Measurements from ENCODE around the gene DUSP1. TPM values are rescaled to one million over a fixed set of nuclear protein-coding genes. Genes with fewer than 3 reads are reported as not detected.

Gene DUSP1
- total and polyA plus RNA-seq, 9 of the 15 experiments (the other 6 are each of a cell fraction or from before 2014, with no cell fraction given): 2.1 to 14.2 (median 8.5) TPM

DNA sequence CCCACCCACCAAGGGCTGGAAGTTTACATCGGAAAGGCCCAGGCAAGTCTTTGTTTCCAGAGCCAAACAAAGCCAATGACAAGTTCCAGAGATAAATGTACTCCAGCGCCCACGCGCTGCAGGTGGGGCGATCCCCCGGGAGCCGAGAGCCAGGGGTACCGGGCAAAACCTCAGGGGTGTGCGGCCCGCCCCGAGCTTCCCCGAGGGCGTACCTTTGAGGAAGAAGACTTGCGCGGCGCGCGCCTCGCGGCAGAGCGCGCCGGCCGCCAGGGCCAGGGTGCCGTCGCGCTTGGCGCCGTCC lies 671 bp downstream of the DUSP1 start (continued):
- TF ChIP-seq NRF1 (conservative IDR thresholded peaks at IDR 0.05 in 1 of 2, IDR thresholded peaks at IDR 0.05 in 1 of 2): peak; percentile 59 to 72; a peak in 2 of 4 replicates
- peak; percentile 64 for TF ChIP-seq EGR1 (conservative IDR thresholded peaks at IDR 0.05)
- no peak for TF ChIP-seq OTX1 (CRISPR knock-in tag; IDR thresholded peaks at IDR 0.05)
- TF ChIP-seq, protein P1, sequence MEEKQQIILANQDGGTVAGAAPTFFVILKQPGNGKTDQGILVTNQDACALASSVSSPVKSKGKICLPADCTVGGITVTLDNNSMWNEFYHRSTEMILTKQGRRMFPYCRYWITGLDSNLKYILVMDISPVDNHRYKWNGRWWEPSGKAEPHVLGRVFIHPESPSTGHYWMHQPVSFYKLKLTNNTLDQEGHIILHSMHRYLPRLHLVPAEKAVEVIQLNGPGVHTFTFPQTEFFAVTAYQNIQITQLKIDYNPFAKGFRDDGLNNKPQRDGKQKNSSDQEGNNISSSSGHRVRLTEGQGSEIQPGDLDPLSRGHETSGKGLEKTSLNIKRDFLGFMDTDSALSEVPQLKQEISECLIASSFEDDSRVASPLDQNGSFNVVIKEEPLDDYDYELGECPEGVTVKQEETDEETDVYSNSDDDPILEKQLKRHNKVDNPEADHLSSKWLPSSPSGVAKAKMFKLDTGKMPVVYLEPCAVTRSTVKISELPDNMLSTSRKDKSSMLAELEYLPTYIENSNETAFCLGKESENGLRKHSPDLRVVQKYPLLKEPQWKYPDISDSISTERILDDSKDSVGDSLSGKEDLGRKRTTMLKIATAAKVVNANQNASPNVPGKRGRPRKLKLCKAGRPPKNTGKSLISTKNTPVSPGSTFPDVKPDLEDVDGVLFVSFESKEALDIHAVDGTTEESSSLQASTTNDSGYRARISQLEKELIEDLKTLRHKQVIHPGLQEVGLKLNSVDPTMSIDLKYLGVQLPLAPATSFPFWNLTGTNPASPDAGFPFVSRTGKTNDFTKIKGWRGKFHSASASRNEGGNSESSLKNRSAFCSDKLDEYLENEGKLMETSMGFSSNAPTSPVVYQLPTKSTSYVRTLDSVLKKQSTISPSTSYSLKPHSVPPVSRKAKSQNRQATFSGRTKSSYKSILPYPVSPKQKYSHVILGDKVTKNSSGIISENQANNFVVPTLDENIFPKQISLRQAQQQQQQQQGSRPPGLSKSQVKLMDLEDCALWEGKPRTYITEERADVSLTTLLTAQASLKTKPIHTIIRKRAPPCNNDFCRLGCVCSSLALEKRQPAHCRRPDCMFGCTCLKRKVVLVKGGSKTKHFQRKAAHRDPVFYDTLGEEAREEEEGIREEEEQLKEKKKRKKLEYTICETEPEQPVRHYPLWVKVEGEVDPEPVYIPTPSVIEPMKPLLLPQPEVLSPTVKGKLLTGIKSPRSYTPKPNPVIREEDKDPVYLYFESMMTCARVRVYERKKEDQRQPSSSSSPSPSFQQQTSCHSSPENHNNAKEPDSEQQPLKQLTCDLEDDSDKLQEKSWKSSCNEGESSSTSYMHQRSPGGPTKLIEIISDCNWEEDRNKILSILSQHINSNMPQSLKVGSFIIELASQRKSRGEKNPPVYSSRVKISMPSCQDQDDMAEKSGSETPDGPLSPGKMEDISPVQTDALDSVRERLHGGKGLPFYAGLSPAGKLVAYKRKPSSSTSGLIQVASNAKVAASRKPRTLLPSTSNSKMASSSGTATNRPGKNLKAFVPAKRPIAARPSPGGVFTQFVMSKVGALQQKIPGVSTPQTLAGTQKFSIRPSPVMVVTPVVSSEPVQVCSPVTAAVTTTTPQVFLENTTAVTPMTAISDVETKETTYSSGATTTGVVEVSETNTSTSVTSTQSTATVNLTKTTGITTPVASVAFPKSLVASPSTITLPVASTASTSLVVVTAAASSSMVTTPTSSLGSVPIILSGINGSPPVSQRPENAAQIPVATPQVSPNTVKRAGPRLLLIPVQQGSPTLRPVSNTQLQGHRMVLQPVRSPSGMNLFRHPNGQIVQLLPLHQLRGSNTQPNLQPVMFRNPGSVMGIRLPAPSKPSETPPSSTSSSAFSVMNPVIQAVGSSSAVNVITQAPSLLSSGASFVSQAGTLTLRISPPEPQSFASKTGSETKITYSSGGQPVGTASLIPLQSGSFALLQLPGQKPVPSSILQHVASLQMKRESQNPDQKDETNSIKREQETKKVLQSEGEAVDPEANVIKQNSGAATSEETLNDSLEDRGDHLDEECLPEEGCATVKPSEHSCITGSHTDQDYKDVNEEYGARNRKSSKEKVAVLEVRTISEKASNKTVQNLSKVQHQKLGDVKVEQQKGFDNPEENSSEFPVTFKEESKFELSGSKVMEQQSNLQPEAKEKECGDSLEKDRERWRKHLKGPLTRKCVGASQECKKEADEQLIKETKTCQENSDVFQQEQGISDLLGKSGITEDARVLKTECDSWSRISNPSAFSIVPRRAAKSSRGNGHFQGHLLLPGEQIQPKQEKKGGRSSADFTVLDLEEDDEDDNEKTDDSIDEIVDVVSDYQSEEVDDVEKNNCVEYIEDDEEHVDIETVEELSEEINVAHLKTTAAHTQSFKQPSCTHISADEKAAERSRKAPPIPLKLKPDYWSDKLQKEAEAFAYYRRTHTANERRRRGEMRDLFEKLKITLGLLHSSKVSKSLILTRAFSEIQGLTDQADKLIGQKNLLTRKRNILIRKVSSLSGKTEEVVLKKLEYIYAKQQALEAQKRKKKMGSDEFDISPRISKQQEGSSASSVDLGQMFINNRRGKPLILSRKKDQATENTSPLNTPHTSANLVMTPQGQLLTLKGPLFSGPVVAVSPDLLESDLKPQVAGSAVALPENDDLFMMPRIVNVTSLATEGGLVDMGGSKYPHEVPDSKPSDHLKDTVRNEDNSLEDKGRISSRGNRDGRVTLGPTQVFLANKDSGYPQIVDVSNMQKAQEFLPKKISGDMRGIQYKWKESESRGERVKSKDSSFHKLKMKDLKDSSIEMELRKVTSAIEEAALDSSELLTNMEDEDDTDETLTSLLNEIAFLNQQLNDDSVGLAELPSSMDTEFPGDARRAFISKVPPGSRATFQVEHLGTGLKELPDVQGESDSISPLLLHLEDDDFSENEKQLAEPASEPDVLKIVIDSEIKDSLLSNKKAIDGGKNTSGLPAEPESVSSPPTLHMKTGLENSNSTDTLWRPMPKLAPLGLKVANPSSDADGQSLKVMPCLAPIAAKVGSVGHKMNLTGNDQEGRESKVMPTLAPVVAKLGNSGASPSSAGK (IDR thresholded peaks at IDR 0.05): no peak
- peak; percentile 81 for TF ChIP-seq RBBP5 (IDR thresholded peaks at IDR 0.05; ENCODE audit: borderline replicate concordance, insufficient read depth, low read length, poor library complexity, severe bottlenecking)
- peak in 1 of 2 experiments; percentile 79; a peak in 1 of 4 replicates for TF ChIP-seq TEAD1 (CRISPR knock-in tag; IDR thresholded peaks at IDR 0.05)
